ENCODE data around the gene PPP1R15A. TPM values are rescaled to one million over a fixed set of nuclear protein-coding genes. Genes with fewer than 3 reads are reported as not detected.
"Not testable (repeated sequence)": the region's sequence is repeated elsewhere in the genome, so short reads cannot be mapped to it uniquely, and the experiment has no call there.

PPP1R15A gene
- 10 to 100 TPM; 38.6 to 72.3 (median 53.5) TPM for polyA plus RNA-seq (ENCODE audit: insufficient read depth in 1 of 5, insufficient read length in 5 of 5, low replicate concordance in 1 of 5)
- long read RNA-seq, donor 1, transcript PPP1R15A-202 (1 exons, 1,725 nt): major isoform, 19 of 80 reads
- long read RNA-seq, donor 1, transcript PPP1R15A-201 (3 exons, 2,378 nt): minor isoform, 5 of 80 reads
- long read RNA-seq, donor 1, partial matches to known transcripts: 56 of 80 reads
- long read RNA-seq, donor 1, other reads (novel, unspliced or antisense): 0 of 80 reads
- long read RNA-seq, donor 2, transcript PPP1R15A-201 (3 exons, 2,378 nt): major isoform, 21 of 43 reads
- long read RNA-seq, donor 2, partial matches to known transcripts: 19 of 43 reads
- long read RNA-seq, donor 2, other reads (novel, unspliced or antisense): 0 of 43 reads
- long read RNA-seq, donor 3, transcript PPP1R15A-202 (1 exons, 1,725 nt): major isoform, 8 of 53 reads
- long read RNA-seq, donor 3, partial matches to known transcripts: 43 of 53 reads
- long read RNA-seq, donor 3, other reads (novel, unspliced or antisense): 0 of 53 reads
- long read RNA-seq, donor 4, transcript PPP1R15A-202 (1 exons, 1,725 nt): major isoform, 9 of 59 reads
- long read RNA-seq, donor 4, partial matches to known transcripts: 48 of 59 reads
- long read RNA-seq, donor 4, other reads (novel, unspliced or antisense): 0 of 59 reads
- long read RNA-seq, donor 5, transcript PPP1R15A-202 (1 exons, 1,725 nt): major isoform, 13 of 68 reads
- long read RNA-seq, donor 5, transcript PPP1R15A-201 (3 exons, 2,378 nt): minor isoform, 7 of 68 reads
- long read RNA-seq, donor 5, partial matches to known transcripts: 48 of 68 reads
- long read RNA-seq, donor 5, other reads (novel, unspliced or antisense): 0 of 68 reads
- long read RNA-seq, donor 6, transcript PPP1R15A-201 (3 exons, 2,378 nt): minor isoform, 17 of 96 reads
- long read RNA-seq, donor 6, transcript PPP1R15A-202 (1 exons, 1,725 nt): major isoform, 20 of 96 reads
- long read RNA-seq, donor 6, partial matches to known transcripts: 59 of 96 reads
- long read RNA-seq, donor 6, other reads (novel, unspliced or antisense): 0 of 96 reads
- long read RNA-seq, donor 7, transcript PPP1R15A-201 (3 exons, 2,378 nt): major isoform, 19 of 64 reads
- long read RNA-seq, donor 7, transcript PPP1R15A-202 (1 exons, 1,725 nt): minor isoform, 11 of 64 reads
- long read RNA-seq, donor 7, partial matches to known transcripts: 34 of 64 reads
- long read RNA-seq, donor 7, other reads (novel, unspliced or antisense): 0 of 64 reads
- long read RNA-seq, donor 8, transcript PPP1R15A-202 (1 exons, 1,725 nt): major isoform, 7 of 17 reads
- long read RNA-seq, donor 8, partial matches to known transcripts: 8 of 17 reads
- long read RNA-seq, donor 8, other reads (novel, unspliced or antisense): 0 of 17 reads

DNA sequence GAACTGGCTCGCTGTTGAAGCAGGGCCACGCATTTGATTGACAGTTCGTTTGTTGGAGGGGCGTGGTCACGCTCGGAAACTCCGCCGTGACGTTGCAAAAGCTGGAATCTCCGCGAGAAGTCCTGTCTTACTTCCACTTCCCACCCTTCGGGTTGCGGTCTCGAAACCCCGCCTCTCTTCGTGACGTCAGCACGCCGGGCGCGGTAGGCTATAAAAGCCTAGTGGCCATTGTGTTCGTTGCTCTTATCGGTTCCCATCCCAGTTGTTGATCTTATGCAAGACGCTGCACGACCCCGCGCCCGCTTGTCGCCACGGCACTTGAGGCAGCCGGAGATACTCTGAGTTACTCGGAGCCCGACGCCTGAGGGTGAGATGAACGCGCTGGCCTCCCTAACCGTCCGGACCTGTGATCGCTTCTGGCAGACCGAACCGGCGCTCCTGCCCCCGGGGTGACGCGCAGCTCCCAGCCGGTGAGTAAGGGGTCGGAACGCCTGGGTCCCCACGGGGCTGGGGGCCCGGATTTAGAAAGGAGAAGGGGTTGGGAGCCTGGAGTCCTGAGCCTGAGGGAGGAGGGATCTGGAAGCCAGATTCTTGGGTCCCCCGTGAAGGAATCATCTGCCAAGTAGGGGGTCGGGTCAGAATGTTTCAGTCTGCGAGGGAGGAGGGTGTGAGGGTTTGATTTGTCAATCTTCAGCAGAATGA lies at the start of gene PPP1R15A:
Gene PPP1R15A, plus strand, starts transcription at position 240 of the 702 bp plus-strand sequence. CDS start 813 bp downstream, outside the sequence.
- DNase-seq: peak; percentile 98 to 99

DNA sequence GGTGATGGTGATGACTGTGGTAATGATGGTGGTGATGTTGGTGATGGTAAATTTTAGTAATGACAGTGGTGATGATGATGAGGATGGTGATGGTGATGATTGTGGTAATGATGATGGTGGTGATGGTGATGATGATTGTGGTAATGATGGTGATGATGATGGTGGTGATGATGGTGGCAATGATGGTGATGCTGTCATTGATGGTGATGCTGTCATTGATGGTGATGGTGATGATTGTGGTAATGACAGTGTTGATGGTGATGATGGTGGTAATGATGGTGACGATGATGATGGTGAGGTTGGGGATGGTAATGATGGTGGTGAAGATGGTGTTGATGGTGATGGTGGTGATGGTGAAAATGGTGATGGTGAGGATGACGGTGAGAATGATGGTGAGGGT lies 49.7 kb upstream of the PPP1R15A start:
- no peak for DNase-seq

DNA sequence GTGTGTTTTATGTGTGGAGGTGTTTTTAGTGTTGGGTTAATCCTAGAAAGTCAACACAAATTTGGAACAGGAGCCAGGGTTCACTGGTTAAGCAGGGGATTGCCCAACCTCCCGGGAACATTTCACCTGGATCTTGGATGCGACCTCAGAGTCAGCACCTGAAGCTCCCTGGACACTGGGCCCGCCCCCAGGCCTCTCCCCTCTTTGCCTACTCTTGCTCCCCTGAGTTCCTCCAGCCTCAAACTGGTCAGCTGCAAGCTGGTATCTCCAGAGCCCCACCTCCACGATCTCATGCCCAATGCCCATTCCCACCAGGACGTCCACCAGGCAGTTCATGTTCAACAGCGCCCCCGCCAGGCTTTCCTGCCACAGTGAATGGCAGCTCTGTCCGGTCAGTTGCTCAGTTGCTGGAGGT lies 45.6 kb upstream of the PPP1R15A start:
- no peak for DNase-seq

DNA sequence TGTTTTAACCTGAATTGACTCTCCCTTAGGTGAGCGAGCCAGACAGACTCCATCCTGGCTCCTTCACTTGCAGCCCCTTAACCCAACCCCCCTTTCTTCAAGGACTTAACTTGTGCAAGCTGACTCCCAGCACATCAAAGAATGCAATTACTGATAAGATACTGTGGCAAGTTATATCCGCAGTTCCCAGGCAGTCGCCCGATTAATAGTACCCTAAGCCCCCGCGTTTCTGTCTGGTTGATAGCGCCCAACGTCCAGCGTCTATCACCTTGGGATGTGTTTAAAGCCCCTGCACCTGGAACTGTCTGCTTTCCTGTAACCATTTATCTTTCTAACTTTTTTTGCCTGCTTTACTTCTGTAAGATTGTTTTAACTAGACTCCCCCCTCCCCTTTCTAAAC lies 42.1 kb upstream of the PPP1R15A start:
- DNase-seq: no peak

DNA sequence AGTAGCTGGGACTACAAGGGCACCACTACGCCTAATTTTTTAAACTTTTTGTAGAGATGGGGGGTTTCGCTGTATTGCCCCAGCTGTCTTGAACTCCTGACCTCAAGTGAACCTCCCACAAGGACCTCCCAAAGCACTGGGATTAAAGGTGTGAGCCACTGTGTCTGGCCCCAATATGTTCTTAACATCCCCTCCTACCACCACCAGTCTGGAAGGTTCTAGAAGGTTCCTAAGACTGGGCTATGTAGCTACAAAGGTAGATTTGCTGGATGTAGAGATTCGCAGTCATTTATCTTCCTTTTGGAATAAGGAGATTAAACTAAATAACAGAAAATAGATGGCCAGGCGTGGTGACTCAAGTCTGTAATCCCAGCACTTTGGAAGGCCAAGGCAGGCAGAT lies 41.3 kb upstream of the PPP1R15A start:
- no peak for DNase-seq

DNA sequence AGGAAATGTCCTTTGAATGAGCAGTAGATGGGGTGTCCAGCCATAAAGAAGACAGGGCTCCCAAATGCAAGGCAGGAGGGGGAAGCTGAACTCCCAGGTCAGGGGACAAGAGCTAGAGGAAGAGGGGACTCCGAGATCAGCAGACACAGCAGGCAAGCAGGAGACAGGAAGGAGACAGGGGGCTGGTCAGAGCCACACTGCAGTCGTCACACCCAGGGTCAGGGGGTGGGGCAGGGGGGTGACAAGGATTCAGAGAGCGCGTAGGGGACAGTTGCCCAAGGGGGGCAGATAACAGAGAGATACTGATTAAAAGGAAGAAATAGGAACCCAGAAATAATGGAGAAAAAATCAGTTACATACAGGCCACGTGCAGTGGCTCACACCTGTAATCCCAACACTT lies 39.2 kb upstream of the PPP1R15A start:
- no peak for DNase-seq

DNA sequence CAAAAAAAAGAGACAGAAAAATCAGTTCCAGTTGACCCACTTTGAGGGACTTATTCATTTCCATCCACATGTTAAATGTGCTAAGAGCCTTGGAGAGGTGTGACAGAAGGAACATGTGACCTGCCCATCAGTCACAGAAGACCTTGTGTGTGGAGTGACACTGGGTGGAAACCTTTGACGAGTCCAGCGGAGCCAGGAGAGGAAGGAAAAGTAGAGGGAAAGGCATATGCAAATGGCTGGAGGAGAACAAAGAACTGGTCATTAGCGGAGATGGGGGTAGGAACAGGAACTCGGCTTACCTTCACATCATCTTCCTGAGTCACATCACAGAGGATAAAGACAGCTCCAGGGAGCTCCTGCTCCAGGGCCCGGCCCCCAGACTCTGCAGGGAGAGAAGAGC lies 38.2 kb upstream of the PPP1R15A start:
- no peak for DNase-seq

DNA sequence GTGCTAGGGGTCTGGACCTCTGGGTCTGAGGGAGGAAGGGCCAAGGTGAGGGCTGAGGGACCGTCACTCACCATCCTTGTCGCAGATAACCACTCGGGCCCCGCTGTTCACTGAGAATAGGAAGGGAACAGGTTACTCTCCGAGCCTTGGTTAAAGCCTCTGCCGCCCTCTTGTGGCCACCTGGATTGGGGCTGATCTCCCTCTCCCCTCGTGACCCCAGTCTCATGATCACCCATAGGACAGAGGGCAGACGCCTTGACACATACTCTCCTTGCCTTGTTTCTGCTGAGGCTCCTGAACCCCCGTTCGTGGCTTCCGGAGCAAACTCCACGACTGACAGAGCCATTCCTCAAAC lies 36.5 kb upstream of the PPP1R15A start:
- DNase-seq: peak; percentile 76 to 79

DNA sequence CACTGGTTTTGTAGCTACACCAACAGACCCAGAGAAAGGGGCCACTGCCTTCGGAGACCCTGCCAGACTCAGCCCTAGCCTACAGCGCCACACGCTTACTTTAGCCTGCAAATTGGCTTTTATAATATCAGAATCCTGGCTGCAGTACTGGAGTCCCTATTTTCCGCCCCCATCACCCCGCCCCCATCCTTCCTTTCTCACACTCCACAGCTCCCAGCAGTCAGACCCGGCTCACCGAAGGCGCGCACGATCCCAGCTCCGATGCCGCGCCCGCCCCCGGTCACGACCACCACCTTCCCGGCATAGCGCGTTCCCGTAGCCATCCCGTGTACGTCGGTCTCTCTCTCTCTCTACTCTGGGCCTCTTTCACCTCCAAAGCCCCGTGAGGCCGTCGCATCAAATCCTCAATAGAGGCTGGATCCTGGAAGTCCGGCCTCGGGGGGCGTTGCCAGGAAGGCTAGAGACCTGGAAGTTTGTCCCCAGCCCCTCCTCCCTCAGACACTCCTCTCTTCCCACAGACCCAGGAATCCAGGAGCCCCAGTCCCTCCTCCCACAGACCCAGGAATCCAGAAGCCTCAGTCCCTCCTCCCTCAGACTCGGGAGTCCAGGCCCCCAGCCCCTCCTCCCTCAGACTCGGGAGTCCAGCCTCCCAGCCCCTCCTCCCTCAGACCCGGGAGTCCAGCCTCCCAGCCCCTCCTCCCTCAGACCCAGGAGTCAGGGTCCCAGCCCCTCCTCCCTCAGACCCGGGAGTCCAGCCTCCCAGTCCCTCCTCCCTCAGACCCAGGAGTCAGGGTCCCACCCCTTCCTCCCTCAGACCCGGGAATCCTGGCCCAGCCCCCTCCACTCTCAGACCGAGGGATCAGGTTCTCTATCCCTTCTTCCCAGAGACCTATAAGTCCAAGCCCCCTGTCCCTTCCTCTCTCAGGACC lies 35.9 kb upstream of the PPP1R15A start, which contains the start of gene HSD17B14:
Gene HSD17B14, minus strand, starts transcription at position 403 of the 929 bp plus-strand sequence. Its CDS starts 80 bp downstream, at position 323.
- peak; percentile 44 to 55 for DNase-seq

DNA sequence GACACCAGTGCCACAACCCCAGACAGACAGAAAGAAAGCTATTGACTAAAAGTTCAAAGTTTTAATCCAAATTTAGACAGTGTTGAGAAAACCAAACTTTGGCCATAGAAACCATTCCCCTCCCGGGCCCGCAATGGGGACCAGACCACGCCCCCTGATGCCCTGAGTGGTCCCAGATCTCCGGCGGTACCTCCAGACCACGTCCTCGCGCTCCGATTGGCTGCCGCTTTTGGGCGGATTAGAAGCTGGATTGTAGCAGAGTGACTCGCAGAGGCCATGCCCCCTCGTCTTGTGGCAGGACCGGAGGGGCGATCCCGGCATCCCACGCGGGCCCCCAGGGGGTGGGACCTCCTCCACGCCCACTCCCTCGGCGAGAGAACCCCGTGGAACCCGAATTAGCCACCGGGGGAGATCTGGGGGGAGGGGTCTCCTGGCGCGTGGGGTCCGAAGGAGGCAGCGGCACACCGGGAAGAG lies 35.1 kb upstream of the PPP1R15A start:
- DNase-seq: peak; percentile 83 to 88

DNA sequence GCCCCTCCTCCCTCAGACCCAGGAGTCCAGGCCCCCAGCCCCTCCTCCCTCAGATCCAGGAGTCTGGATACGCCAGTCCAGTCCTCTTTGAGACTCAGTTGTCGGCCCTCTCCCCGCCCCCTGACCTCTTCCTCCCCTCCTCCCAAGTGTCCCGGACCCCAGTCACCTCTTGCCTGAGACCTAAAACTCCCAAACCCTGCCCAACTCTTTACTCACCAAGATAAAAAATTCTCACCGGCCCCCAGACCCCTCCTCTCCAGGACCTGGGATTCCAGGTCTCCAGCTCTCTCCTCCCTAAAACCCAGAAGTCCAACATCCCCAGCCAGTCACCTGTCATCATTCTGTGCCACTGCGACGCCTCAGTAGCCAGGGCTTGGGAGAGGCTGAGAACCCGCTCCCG lies 34.5 kb upstream of the PPP1R15A start:
- no peak for DNase-seq

DNA sequence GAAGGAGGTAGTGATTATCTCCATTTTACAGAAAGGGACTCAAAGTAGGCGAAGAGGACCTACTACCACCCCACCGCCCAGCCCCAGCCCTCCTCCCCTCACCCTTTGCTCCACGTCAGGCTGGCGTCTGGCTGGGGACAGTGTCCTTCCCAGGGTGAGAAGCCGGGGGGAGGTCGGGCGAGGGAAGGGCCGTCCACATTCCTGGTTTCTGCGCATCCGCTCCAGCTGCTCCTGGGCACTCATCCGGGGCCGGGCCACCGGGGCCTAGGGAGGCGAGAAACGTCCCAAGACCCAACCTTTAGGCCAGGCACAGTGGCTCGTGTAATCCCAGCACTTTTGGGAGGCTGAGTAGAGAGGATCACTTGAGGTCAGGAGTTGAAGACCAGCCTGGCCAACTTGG lies 31.2 kb upstream of the PPP1R15A start:
- DNase-seq: no peak

DNA sequence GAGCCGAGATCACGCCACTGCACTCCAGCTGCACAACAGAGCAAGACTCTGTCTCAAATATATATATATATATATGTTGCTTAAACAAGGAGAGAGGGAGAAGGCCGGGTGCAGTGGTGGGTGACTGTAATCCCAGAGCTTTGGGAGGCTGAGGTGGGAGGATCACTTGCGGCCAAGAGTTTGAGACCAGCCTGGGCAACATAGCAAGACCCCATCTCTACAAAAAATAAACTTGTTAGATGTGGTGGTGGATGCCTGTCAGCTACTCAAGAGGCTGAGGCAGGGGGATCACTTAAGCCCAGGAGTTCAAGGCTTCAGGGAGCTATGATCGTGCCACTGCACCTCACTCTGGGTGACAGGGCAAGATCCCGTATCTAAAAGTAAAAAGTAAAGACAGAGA lies 30.6 kb upstream of the PPP1R15A start:
- no peak for DNase-seq

DNA sequence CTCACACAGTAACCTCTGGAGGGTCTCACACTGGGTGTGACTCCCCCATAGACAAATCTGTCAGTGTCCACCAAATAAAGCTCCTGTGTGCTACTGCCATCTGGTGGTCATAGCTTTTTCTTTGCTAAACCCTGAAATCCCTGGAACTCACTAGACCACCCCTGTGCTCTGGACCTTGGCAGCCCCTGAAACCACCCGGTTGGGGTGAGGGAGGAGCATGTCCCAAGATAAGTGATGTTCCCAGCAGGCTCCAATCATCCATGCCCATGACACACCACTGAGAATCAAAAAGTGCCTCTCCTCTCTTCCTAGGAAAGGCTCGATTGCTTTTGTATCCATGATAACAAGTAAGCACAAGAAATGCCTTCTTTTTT lies 29.4 kb upstream of the PPP1R15A start:
- peak; percentile 56 to 64 for DNase-seq

DNA sequence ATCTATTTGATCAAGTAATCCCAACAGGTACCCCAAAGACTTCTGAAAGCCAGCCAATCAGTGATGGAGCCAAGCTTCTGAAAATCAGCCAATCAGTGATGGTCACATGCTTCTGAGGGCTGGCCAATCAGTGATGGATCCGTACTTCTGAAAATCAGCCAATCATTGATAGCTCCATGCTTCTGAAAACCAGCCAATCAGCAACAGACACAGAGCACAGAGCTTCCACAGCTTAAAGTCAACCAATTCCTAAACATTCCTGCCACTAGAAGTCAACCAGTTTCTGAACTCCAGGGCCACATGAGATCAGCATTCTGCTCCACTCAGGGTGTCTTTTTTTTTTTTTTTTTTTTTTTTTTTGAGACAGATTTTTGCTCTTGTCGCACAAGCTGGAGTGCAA lies 27.7 kb upstream of the PPP1R15A start:
- no peak for DNase-seq

DNA sequence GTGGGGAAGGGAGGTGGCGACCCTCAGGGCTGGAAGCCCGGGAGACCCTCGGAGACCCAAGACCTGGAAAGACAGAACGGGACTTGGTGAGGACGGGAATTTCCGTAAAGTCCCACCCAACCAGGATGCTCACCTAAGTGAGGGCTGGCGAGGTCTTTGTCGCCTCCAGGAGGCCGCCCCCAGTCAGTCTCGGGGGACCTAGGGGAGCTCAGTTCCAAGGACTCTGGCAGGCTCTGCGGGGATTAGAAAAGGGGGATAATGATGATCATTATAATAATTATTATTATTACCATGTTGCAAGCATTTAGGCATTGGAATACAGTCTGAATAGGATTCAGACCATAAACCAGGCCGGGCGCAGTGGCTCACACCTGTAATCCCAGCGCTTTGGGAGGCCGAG lies 26.8 kb upstream of the PPP1R15A start:
- DNase-seq: no peak

DNA sequence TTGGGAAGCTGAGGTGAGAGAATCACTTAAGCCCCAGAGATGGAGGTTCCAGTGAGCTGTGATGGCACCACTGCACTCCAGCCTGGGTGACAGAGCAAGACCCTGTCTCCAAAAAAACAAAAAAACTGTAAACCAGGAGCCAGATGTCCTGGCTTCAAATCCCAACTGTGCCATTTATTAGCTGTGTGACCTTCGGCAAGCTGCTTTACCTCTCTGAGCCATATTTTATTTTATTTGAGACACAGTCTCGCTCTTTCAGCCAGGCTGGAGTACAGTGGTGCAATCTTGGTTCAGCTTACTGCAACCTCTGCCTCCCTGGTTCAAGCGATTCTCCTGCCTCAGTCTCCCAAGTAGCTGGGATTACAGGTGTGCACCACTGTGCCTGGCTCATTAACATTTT lies 25.6 kb upstream of the PPP1R15A start:
- DNase-seq: not testable (repeated sequence)

DNA sequence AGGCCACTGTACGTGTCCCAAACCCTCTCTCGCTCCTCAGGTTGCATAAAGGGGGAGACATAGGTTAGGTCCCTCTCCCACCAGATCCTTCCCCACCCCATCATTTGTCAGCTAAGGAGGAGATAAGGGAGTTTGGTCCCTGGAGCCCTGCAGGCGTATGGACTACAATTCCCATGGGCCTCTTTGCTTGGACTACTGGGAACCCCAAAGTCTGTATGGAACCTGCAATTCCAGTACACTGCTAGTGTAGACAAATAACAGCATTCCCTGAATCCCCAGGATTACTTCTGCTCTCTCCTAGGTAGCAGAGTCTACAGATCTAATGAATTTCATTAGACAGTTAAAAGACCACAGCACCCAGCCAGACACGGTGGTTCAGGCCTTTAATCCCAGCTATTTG lies 19.9 kb upstream of the PPP1R15A start:
- DNase-seq: no peak

DNA sequence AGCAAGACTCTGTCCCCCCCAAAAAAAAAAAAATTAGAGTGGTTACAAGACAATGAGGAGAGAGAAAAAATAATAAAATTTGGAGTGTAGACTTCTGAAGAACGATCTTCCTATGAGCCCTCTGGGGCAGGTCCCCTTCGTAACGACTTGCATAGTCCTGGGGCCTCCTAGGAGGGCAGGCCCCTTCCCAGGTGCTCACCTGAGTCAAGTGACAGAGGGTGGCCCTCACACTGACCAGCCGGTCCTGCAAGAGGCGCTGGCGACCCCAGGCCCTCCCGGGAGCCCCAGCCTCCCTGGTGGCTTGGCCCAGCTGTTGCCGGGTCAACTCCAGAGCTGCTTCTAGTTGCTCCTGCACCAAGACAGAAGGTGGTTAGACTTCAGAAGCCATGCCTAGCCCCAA lies 18.7 kb upstream of the PPP1R15A start:
- DNase-seq: no peak

DNA sequence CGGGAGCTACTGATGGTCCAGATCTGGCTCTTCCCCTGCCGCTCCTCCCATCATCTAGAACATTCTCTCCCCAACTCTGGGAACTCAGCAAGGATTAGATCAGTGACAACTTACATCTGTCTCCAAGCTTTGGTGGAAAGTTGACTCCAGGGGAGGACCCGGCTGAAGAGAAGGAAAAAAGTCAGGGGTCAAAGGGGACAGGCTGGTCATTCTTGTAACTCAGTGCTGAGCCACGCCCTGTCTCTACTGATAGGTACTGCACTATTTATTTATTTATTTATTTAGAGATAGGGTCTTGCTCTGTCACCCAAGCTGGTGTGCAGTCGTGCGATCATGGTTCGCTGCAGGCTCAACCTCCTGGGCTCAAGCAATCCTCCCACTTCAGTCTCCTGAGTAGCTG lies 18.1 kb upstream of the PPP1R15A start:
- no peak for DNase-seq

All from right lung (tissue), 10 donors.